Stimulated activated CD4-positive, alpha-beta T cell treated with anti-CD3 and anti-CD28 coated beads, TNF-alpha, amount 100 ng/mL, for 4 hours (primary cell): ENCODE measurements around the gene HDHD5.

Experiments used
- DNase-seq, 3 experiments: peaks; one replicate each; pipeline ENCODE4 v3.0.0-alpha.2; 2020; ENCODE audit warnings: low read depth in 3 of 3

HDHD5 gene

DNA sequence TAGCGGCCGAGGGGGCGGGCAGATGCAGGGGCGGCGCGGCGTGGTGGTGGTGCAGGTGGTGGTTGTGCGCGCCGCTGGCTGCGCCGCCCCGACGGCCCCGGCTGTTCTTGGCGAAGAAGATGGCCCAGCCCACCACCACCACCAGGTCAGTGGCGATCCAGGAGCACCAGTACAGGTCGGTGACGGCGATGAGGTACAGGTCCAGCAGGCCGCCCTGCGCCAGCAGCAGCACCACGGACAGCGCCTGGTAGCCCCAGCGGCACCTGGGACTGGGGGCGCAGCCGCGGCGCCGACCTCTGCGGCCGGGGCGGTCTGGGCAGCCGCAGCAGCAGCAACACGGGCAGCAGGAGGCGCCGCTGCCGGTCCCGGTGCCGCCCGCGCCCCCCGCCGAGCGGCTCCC, 38.8 kb downstream of the HDHD5 start:
- DNase-seq, result peak in 1 of 3 experiments; percentile 29

DNA sequence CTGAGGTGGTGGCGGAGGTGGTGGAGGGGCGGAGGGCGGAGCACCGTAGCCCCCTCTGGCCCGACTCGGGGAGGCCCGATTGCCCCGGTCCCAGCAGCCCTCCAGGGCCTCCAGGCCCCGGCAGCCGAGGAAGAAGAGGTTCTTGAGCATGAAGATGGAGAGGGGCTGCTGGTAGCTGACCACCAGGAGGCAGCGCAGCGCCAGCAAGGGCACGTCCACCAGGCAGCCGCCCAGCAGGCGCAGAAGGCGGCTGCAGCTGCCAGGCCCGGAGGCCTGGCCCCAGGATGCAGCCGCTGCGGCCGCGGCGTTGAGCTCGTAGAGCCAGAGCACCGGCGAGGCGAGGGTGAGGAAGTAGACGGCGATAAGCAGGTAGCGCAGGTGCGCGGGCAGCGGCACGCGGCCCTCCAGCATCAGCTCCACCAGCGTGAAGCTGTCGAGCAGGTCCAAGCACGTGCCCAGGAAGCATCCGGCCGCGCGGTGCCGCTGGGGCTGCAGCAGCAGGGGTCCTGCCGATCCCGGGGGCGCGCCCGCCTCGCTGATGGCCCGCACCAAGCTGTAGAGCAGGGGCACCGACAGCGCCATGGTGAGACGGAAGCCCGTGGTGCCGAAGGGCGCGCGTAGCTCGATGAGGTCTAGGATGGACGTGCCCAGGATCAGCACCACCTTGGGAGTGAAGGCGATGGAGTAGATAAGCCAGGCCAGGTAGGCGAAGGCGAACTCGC, 39.4 kb downstream of the HDHD5 start:
- no peak for DNase-seq

DNA sequence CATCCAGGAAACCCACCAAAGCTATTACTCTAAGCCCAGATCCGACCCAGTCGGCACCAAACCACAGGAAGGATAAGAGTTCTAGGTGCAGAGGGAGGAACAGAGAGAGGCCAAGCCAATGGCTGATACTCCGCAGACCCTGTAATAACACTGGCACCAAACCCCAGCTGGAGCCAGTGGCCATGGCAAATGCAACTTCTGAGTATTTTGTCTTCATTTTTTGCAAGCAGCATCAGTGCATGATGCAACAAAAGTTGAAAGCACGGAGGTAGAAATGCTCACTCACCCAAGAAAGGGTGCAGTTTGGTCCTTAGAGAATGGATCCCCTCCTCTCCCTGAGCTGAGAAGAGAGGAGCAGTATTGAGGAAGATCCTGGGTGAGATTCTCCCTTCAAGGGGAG, 40.7 kb downstream of the HDHD5 start:
- DNase-seq, result no peak

DNA sequence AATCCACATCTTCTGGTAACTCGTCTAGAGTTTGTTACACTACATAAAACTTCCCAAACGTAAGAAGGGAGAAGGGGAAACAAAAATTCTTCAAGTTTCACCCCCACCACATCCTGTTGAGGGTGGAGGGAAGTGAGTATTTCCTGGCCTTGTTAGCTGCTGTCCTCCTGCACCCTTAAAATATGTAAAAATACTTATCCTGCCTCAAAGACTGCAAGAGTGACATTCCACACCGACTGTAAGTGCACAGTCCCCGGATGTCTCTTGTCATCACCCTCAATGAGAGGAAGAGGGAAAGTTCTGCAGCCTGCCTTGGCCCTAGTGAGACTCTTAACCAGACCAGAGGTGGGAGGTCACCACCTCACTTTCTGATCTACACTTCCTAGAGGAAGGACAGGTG, 41.2 kb downstream of the HDHD5 start:
- no peak for DNase-seq

DNA sequence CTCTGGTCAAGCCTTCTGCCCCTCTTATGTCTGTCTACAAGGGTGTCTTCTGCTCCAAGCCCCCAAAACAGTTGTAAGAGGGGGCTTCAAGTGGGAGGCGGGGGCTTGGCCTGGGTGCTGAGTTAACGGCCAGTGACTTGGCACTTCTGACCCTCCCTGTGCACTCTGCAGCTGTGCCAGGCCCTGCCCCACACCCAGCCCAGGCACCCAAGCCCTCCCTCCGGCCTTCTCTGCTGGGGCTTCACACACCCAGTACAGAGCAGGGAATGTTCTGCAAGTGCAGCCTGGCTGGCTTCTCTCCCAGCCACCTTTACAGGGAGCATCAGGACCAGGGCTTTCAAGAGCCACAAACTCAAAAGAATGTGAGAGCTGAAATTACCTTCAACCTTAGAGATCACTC, 41.7 kb downstream of the HDHD5 start:
- no peak for DNase-seq

DNA sequence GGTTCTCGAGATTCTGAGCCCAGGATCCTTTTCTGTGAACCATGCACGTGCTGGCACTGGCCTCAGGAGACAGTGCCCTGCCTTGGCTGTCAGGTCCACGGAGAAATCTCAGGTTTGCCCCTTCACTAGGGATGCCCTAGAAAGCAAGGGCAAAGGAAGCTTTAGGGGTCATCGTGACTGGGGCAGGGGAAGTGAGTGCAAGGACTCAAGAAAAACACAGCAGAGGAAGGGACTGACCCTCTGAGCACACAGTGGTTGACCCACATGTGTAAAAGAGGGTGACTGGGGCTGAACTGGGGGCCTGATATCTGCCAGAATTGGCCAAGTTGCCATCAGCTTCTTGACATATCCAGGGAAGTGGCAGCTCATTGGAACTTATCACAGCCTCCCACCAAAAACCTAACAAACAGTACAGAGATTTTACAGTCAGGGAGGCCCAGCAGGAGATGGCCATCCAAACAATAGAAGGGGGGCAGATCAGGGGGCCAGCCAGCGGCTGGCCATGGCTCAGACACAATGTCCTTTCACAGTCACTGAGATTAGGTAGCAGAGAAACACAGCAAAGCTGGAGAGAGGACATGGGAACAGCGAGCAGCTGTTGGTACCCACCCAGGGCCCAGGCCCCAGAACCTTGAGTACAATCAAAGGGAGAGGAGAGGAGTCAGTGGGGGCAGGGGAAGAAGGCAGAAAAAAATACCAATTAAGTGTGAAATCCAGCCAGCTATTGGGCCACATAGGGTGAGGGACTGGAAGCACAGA, 42.3 kb downstream of the HDHD5 start:
- DNase-seq, result no peak

DNA sequence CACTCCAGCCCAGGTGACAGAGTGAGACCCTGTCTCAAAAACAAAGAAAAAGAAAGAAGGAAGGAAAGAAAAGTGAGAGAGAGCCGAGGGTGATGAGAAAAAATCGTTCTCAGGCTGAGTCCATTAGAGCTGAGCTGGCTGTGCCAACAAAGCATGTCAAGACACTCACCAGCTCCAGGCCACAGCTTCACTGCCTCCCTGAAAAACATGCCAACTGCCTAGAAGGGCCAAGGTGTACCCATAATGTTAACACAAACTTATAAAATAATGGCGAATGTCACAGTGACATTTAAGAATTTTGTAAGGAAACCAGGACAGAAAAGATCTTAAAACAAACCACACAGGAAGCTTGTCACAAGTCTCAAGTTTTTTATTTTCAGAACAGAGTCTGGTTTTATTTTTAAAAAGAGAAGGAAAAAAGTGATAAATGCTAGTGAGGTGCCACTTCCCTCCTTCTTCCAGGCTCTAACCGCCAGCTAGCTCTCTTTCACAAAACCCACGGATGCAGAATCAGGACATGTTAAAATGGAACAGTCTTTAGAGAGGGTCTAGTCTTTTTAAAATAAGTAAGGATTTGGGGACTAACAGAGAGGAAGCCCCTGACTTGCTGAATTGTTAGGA, 43.0 kb downstream of the HDHD5 start:
- DNase-seq, result no peak

DNA sequence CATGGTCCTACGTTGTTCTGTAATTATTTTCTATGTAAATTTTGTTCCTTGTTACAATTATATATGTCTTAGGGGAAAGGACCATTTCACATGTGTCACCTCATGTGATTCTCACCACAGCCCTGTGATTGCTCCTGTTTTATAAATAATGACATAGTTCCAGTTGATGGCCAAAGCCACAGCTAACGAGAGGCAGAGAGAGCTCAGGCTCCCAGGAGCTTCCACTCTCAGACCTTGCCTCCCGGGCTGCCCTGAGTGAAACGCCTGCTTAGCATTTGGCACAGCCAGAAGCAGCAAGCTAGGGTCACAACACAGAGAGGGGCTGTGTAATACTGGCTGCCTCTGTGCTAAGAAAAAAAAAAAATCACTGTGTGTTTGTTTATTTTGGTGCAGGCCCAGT, 43.8 kb downstream of the HDHD5 start:
- no peak for DNase-seq

DNA sequence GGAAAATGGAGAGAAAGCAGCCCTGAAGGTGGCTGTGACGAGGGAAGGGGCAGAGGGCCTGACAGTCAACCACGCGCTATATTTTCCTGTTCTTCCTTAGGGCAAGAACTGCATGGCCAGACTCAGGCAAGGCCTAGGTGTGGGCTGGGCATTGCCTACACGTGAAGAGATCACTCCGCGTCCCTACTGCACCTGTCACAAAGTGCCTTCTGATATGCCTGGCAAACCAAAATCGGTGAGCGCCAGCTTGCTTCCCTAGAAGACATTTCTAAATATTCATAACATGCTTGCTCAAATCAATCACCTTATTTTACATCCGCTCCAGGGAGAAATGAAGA, 44.2 kb downstream of the HDHD5 start:
- DNase-seq, result no peak

DNA sequence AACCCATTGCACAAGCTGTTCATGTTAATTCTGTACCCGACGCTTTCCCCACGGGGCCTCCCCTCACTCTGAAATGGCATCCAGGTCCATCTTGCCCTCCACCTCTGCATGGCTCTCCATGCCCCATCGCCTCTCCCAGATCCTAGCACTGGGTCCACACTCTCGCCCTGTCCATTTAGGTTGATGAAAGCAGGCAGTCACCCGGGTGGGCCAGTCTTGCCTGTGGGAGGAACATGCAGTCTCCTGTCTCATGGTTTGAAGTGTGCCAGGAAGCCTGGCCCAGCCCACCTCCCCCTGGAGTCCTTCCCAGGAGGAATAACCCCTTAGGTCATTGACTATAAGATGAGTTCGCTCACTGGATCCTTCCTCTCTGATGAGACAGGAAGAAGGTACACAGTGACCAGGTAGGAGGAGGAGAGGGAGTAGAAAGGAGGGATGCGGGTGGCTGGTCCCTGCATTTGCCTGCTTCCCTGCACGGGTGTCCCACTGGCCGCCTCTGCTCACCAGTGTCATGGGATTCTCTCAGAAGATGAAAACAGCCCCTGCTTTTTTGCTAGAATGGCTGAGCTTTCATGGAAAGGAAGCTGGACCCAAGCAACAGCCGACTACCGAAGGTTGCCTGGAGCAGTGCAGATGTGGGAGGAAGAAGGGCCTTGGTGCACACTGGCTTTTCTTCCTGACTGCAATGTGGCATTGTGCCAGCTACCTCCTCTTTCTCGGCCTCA, 44.7 kb downstream of the HDHD5 start:
- DNase-seq, result no peak

DNA sequence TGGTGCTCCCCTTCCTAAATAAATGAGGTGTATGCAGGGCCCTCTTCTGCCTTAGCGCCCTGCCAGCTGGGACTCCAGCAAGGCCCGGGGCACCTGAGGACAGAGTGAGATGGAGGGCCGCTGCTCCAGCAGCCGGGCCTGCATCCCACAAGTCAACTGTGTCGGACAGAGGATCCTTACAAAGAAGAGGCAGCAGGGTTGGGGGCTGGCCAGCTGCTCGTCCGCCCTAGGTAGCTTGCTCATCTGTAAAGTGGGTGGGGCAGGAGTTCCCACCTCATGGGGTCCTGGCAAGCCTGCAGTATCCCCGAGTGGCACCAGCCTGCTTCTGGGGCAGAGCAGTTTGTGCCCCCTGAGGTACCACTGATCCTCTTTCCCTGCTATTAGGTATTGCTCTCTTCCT, 45.5 kb downstream of the HDHD5 start:
- no peak for DNase-seq

DNA sequence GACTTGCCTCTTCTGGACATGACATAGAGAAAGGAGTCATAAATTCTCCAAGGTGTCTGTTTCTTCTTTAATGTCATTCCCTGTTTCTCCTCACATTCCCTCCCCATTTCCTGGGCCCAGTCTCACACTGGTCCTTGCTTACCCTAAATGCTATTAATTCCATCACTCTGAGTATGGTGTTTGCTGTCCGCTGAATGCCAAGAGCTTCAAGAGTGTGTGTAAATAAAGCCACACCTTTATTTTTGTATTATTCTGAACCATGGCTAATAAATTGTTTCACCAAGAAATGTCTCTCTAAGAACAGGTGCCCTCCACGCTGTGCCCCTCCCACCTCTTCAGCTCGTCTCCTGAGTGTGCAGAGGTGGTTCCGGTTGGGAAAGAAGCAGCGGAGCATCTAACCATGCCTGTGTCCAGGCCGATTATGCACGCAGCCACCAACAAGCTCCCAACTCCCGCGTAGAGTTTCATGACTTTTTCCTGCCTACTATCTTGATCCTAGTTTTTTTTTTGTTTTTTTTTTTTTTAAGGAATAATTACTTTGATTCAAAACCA, 46.5 kb downstream of the HDHD5 start:
- no peak for DNase-seq

DNA sequence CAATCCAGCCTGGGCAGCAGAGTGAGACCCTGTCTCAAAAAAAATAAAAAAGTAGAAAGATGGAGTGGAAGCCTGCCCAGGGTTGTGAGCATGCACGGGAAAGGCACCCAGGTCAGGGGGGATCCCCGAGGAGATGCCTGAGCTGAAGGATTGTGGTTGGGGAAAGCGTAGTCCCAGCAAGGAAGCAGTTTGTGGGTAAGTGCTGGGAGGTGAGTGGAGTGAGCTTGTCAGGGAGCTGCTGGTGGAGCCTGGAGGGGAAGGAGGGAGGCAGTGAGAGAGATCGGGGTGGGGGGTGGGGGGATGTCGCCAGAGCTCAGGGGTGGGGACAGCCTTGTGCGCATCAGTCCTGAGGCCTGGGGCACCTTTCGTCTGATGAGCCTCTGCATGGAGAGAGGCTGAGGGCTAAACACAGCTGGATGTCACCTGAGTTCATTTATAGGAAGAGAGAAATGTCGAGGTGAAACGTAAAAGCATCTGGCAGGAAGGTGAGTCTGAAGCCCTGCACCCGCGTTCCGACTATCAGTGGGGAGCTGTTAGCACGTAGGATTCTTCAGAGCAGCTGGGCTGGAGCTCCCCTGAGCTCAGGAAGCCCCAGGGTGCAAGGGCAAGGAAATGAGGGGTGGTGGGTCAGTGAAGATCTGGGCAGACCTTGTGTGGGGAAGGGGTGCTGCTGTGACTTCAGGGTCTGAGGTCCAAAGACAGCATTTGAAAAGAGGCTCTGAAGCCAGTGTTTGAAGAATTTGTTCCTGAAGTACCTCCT, 48.1 kb downstream of the HDHD5 start:
- no peak for DNase-seq

DNA sequence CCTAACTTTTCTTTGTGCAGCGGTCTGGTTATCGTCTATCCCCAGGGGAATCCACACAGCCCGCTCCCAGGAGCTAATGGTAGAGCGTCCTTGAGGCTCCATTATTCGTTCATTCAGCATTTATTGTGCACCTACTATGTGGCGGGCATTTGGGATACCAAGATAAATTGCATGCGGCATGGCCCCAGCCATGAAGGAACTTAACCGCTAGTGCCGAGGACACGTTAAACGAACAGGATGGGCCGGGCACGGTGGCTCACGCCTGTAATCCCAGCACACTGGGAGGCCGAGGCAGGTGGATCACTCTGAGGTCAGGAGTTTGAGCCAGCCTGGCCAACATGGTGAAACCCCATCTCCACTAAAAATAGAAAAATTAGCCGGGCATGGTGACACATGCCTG, 49.1 kb downstream of the HDHD5 start:
- DNase-seq, result no peak

DNA sequence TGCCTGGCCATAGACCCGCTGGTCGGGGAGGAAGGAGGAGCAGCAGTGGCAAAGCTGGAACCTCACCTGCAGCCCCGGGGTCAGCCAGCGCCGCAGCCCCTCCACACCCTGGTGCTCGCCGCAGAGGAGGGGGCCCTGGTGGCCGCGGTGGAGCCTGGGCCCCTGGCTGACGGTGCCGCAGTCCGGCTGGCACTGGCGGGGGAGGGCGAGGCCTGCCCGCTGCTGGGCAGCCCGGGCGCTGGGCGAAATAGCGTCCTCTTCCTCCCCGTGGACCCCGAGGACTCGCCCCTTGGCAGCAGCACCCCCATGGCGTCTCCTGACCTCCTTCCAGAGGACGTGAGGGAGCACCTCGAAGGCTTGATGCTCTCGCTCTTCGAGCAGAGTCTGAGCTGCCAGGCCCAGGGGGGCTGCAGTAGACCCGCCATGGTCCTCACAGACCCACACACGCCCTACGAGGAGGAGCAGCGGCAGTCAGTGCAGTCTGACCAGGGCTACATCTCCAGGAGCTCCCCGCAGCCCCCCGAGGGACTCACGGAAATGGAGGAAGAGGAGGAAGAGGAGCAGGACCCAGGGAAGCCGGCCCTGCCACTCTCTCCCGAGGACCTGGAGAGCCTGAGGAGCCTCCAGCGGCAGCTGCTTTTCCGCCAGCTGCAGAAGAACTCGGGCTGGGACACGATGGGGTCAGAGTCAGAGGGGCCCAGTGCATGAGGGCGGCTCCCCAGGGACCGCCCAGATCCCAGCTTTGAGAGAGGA, 49.8 kb downstream of the HDHD5 start:
- DNase-seq, result no peak

DNA sequence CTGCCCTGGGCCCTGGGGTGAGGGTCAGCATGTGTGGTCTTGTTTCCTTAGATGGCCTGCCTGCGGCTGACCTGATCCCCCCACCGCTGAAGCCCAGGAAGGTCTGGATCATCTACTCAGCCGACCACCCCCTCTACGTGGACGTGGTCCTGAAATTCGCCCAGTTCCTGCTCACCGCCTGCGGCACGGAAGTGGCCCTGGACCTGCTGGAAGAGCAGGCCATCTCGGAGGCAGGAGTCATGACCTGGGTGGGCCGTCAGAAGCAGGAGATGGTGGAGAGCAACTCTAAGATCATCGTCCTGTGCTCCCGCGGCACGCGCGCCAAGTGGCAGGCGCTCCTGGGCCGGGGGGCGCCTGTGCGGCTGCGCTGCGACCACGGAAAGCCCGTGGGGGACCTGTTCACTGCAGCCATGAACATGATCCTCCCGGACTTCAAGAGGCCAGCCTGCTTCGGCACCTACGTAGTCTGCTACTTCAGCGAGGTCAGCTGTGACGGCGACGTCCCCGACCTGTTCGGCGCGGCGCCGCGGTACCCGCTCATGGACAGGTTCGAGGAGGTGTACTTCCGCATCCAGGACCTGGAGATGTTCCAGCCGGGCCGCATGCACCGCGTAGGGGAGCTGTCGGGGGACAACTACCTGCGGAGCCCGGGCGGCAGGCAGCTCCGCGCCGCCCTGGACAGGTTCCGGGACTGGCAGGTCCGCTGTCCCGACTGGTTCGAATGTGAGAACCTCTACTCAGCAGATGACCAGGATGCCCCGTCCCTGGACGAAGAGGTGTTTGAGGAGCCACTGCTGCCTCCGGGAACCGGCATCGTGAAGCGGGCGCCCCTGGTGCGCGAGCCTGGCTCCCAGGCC, 50.6 kb downstream of the HDHD5 start:
- no peak for DNase-seq

DNA sequence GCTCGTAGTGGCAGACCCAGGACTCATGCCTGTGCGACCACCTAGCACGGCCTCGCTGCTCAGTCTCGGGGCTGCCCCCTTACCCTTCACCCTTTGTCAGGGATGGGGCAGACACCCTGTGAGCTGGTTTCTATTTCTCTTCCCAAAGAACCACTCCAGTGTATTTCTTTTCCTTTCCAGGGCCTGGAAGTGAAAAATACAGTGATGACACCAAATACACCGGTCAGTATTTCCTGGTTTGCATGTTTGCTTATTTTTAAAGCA, 51.6 kb downstream of the HDHD5 start:
- no peak for DNase-seq

DNA sequence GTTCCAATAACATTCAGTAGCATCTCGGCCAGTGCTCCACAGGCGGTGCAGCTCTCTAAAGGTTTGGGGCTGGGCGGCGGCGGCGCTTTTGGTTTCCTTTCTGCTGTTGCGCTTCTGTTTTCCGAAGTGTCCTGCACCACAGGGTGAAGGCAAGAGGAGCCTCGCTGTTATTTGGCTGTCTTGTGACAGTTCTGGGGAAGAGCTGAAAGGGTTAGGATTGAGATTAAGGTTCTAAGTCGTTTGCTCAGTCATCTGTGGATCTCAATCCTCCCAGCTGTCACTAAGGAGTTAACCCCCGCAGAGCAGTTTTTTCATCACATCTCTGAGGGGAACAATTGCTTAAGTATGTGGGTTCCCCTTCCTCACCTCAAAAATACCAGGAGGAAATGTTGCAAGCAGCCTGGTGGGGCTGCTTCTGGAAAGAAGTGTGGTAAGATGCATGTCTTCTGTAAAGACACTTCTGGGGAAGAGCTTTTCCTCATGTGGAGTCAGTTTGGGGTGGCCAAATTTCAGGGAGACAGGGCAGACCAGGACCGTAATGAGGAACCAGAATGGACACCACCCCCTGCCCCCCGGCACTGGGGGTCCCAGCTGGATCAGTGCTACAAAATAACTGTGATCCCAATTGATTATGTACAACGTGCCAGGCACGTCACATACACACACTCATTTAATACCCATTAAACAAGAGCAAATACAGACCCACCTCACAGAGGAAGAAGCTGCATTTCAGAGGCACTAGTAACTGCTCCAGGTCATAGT, 52.1 kb downstream of the HDHD5 start:
- no peak for DNase-seq

DNA sequence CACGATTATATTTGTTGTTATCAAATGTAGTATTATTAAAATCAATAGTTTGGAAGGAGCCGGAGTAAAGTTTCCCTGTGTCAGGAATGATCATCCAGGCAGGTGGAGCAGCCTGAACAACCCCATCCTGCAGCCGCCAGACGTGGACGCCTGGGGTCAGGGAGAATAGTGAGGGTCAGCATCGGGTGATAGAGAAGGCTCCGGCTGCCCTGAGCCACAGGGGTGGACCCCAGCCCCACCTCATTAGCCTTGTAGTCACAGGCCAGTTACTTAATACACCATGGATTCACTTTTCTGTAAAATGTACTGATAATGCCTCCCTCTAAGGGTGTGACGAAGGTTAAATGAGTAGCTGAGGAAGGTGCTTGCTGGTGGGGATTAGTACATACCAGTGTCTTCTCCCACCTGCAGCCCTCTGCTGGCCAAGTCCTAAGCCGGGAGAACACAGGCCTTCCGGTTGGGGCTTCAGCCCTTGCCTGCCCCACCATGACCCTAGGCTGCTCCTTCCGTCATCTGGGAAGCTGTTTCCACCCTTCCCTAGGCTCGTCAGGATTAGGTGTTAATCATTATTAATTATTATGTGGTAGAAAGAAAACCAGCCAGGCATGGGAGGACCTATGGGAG, 52.8 kb downstream of the HDHD5 start:
- DNase-seq, result no peak
